Lower leg skin (tissue), 3 donors: ENCODE results near the gene CFAP65.

ENCODE experiments used
- POLR2A ChIP-seq, 2 donors: fragments of 450-650 bp; IDR thresholded peaks; one replicate each; pipeline ENCODE4 v1.6.1; 2016 to 2017; ENCODE audit warnings: antibody characterized with exemption in 2 of 2, mild to moderate bottlenecking in 1 of 2, moderate library complexity in 1 of 2
- TF ChIP-seq, protein P1 (sequence below), 3 donors: fragments of 450-650 bp; IDR thresholded peaks; one replicate each; pipeline ENCODE4 v1.5.1; 2016; ENCODE audit warnings: antibody characterized with exemption in 3 of 3, mild to moderate bottlenecking in 3 of 3, moderate library complexity in 2 of 3

DNA sequence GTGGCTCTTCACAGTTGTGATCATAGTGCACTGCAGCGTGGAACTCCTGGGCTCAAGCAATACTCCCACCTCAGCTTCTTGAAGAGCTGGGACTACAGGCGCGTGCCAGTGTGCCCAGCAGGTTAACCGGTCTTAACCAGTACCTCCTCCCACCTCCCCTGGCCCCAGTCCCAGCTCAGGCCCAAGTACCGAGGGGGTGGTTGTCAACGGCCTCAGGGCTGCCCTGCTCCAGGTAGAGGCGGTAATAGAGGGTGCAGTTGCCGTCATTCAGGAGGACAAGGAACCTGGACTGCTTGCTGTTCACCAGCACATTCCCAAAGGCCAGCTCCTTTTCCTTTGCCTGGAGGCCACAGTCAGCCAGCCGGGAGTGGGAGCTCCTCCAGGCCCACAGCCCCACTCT is 19.7 kb downstream of the CFAP65 start:
- TF ChIP-seq, protein P1, sequence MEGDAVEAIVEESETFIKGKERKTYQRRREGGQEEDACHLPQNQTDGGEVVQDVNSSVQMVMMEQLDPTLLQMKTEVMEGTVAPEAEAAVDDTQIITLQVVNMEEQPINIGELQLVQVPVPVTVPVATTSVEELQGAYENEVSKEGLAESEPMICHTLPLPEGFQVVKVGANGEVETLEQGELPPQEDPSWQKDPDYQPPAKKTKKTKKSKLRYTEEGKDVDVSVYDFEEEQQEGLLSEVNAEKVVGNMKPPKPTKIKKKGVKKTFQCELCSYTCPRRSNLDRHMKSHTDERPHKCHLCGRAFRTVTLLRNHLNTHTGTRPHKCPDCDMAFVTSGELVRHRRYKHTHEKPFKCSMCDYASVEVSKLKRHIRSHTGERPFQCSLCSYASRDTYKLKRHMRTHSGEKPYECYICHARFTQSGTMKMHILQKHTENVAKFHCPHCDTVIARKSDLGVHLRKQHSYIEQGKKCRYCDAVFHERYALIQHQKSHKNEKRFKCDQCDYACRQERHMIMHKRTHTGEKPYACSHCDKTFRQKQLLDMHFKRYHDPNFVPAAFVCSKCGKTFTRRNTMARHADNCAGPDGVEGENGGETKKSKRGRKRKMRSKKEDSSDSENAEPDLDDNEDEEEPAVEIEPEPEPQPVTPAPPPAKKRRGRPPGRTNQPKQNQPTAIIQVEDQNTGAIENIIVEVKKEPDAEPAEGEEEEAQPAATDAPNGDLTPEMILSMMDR (IDR thresholded peaks at IDR 0.05): no peak
- no peak for TF ChIP-seq POLR2A (IDR thresholded peaks at IDR 0.05)
